ENCODE measurements around the gene SLC25A24.

GRCh38 chr1:108114033-108114599 is 86.0 kb downstream of the SLC25A24 start:
- TF ChIP-seq CTCF (IDR thresholded peaks at IDR 0.05 in 2 of 3, conservative IDR thresholded peaks at IDR 0.05 in 1 of 3; ENCODE audit: borderline replicate concordance in 1 of 3, insufficient read depth in 1 of 3, low read depth in 2 of 3, low read length in 2 of 3) (no peak), EZH2 (IDR thresholded peaks at IDR 0.05) (no peak), ELF1 (IDR thresholded peaks at IDR 0.05; ENCODE audit: borderline replicate concordance, low read depth) (no peak), SRF (IDR thresholded peaks at IDR 0.05; ENCODE audit: low read depth) (no peak), POLR2A (IDR thresholded peaks at IDR 0.05; ENCODE audit: borderline replicate concordance, extremely low read depth, insufficient read depth, insufficient read length) (no peak), MAX (IDR thresholded peaks at IDR 0.05) (no peak)
